ENCODE results near the gene PRLH.

PRLH gene

GRCh38 chr2:237540223-237540775 lies 26.1 kb upstream of the PRLH start:
- DNase-seq = no peak

- DNase-seq = peak; percentile 4 to 22 (median 9)
These were observed 25.6 kb upstream of the PRLH start for GRCh38 chr2:237540823-237541222.

- no peak for DNase-seq
These were observed 25.1 kb upstream of the PRLH start for GRCh38 chr2:237541243-237541642.

GRCh38 chr2:237542001-237542704 lies 24.2 kb upstream of the PRLH start:
- no peak for DNase-seq

DNA sequence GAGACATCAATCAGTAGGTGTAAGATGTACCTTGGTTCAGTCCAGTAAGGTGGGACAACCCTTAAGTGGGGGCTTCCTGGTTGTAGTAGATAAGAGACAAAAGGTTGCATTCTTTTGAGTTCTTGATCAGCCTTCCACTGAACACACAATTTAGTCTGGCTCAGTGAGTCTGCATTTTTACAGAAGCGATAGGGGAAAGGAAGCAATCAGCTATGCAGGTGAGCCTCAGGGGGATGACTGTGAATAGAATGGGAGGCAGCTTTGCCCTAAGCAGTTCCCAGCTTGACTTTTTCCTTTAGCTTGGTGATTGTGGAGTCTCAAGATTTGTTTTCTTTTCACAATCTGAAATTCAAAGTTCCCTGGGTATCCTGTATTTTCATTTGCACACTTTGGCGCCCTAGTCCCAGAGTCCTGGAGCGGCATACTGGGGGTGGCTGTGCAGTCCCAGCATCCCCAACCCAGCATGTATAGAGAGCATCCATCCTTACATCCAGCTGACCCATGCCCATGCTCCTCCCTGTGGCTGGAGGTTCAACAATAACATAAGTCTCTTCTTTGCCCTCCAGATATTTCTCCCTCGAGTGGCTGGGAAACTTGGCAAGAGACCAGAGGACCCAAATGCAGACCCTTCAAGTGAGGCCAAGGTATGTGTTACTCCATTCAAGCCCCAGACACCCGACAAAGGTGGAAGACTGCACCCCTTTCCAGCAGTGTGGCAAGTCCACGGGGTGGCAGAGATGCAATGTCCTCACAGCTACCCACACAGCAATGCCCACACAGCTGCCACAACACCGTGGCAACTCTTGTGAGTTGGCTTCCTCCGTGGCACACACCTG lies 20.1 kb upstream of the PRLH start:
- DNase-seq = no peak

DNA sequence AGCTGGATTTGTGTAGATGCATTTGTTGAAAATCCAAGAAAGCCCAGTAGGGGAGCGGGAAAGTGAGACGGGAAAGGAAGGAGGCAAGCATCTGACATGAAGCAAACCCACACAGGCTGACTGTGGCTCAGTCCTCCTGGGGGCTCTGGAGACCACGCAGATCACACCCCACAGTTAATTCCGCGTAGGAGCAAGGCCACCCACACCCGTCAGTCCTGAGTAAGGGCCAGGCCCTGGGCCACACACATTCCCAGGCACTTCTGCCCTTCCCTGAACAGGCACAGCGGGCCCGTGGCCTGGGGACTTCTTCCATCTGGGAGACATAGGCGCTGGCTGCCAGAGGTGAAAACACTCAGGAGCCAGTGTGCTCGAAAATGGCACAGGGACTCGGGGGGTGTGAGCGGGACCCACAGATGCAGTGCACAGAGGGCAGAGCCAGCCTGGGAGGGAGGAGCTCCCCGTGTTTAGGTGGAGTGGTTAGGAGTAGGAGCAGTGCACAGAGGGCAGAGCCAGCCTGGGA lies 19.4 kb upstream of the PRLH start:
- peak in 1 of 3 experiments; percentile 4 for DNase-seq

DNA sequence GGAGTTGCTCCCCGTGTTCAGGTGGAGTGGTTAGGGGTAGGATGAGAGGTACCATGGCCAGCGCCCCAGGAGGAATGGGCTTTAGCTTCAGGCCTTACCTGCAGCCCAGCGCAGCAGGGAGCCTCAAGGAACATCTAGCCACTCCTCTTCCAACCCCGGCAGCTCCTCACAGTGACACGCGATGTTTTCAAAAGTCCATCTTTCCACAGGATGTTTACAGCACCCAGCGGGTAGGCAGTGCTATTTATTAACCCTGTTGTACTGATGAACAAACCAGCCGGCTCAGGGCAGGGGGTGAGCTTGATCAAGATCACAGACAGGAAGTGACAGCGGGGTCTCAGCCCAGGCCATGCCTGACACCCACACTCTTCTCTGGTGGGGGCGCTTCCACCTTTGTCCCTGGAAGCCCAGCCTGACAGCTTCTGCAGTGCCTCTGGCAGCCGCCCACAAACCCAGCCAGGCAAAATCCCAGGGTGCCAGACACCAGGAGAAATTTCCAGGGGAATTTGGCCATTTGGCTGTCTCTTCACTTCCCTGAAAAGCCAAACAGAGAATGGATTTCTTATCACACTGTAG lies 18.4 kb upstream of the PRLH start:
- peak; percentile 2 to 60 (median 24) for DNase-seq

GRCh38 chr2:237549216-237549615 lies 17.2 kb upstream of the PRLH start:
- DNase-seq = no peak

- no peak for DNase-seq
These were observed 16.5 kb upstream of the PRLH start for GRCh38 chr2:237549643-237550415.

DNA sequence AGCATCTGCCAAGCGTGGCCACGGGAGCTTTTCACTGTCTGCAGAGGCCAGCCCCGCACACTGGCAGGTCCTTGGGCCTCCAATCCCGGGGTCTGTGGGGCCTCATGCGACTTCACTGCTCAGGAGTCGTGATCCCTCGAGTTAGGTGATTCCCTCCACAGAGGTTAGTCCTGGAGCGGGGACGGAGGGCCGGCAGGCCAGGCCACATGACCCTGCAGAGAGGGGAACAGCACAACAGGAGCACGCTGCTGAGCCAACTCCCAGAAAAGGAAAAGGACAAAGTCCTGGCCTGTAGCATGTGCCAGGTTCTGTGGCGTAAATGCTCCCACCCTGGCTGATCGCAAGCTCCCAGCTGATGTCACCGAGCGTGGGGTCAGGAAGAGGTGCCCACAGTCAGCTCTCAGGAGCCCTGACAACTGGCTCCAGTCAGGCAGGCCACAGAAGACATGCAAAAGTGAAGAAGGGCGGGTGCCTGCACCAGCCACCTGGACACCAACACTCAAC lies 15.3 kb upstream of the PRLH start:
- DNase-seq = no peak

- no peak for DNase-seq
These were observed 13.5 kb upstream of the PRLH start for GRCh38 chr2:237552908-237553307.

DNA sequence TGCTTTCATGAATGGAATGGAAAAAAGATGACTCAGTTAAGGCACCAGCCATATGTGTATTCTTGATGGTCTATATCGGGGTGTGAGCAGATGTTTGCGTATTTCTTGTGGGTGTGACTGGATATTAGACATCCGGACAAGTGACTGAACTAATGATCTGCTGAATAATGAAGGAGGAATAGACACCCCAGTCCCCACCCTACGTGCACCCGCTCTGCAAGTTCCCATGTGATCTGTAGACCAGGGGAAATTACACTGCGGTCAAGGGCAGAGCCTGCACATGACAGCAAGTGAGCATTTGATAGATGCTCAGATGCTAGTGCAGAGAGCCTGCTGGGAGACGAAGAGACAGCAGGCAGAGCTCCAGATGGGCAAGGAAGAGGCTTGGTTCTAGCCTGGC lies 12.4 kb upstream of the PRLH start:
- no peak for DNase-seq

DNA sequence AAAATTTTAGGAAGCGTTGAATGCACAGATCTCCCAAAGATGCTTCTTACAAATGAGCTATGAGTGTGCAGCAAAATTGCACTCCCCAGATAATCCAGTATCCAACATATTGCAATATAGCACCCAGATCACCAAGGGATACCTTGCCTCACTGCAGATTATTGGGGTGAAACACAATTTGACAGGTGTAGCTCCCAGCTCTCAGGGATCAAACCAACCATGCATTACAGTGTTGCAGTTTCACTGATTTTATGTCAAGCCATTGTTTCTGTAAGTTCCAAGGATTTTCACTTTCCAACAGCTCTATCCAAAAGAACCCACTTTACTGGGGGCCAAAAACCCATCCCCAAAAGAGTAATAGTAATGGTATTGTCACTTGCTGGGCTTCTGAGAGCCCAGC lies 10.8 kb upstream of the PRLH start:
- DNase-seq = no peak

GRCh38 chr2:237556773-237557632 lies 9.4 kb upstream of the PRLH start:
- DNase-seq = no peak

DNA sequence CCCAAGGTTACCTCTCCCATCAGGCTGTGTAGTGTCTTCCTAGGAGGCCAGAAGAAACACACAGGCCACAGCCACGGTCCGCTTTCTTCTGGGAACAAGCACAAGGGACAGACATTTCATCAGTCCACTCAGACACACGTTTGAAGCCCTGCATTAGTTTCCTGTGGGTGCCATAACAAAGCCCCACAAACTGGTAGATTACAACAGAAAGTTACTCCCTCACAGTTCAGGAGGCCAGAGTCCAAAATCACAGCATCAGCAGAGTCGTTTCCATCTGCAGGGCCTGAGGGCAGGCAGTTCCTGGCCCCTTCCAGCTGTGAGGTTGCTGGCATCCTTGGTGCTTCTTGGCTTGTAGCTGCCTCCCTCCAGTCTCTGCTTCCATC lies 8.8 kb upstream of the PRLH start:
- no peak for DNase-seq

DNA sequence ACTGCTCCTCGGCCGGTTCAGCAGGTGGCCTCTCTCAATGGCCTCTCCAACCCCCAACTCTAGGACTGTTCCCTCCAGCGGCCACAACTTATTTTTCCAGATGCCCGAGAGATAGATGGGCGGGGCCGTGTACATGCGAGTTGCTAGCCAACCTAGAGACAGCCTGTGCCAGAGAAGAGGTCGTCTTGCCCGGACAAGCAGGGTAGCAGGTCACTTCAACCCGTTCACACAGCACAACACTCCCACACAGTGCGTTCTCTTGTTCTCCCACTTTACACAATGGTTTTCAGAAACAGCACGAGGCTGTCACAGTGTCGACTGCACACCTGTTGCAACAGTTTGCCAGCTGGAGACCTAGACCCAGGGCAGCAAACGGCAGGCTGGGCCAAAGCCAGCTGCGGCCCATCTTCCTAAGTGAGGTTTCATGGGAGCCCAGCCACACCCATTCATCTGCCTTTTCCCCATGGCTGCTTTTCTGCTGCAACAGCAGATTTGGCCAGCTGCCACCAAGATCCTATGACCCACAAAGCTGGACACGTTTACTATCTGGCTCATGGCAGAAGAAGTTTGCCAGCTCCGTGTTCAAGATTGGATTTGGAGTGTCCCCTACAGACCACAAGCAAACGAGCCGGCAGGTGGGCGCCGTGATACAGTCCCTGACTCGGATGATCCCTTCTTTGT lies 7.3 kb upstream of the PRLH start:
- peak; percentile 30 to 63 (median 59) for DNase-seq

DNA sequence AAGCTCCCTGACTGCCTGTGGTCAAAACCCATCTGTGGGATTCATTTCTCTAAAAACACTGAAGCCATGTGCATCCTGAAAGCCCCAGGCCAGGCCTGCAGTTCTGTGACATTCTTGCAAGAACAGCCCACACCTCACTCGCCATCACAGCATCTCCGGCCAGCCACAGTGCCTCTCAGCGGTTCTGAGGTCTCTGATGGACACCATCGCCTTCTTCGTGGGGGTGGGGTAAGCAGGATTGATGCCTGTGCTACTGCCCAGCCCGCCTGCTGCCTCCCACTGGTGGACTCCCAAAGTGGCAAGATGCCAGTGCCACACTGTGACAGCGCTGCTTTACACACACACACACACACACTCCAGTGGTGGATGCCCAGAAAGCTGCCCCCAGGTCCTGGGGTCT lies 5.2 kb upstream of the PRLH start:
- no peak for DNase-seq

- no peak for DNase-seq
These were observed 2.6 kb upstream of the PRLH start for GRCh38 chr2:237563816-237564215.

DNA sequence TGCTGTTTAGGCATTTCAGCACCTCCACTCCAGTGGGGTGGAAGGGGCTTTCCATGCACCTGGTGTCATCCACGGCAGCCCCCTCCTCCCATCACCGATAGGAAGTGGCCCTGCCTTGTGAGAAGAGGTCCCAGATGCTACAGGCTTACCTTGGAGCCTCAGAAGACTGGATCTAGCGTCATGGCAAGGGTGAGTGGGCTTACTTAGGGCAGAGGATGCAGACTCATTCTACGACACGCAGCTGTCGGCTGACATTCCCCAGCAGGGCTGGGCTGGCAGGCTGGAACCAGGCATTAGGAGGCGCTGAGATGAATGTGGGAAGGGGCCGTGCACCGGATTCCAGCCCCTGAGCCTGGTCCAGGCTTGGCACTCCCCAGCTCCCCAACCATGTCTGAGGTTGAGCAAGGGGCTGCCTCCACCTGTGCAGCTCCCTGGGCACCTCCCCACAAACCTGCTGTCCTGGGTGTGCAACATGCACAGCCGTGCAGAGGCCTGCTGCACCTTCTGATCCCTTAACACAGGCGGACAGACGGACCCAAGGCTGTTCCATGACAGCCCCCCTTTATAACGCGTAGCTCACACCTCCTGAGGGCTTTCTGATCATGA lies 1.7 kb upstream of the PRLH start:
- no peak for DNase-seq

DNA sequence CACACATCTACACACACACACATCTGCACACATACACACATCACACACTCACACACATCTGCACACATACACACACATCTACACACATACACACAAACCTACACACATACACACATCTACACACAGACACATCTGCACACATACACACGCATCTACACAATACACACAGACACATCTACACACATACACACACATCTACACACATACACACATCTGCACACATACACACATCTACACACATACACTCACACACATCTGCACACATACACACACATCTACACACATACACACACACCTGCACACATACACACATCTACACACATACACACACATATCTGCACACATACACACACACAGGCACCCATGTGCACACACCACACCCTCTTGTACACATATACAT lies 400 bp upstream of the PRLH start:
- DNase-seq = no peak
